ENCODE data around the gene MPPED2.

Gene MPPED2

GRCh38 chr11:30406978-30407762 lies 179.0 kb downstream of the MPPED2 start:
- no peak for DNase-seq

- no peak for DNase-seq
Measured at GRCh38 chr11:30405385-30405784, 180.8 kb downstream of the MPPED2 start.

- DNase-seq, result no peak
Measured at GRCh38 chr11:30404136-30404535, 182.0 kb downstream of the MPPED2 start.

- no peak for DNase-seq
Measured at GRCh38 chr11:30395751-30396150, 190.4 kb downstream of the MPPED2 start.

GRCh38 chr11:30393012-30393411 lies 193.1 kb downstream of the MPPED2 start:
- DNase-seq, result no peak

GRCh38 chr11:30392221-30392784 lies 193.8 kb downstream of the MPPED2 start:
- peak; percentile 38 for DNase-seq

- no peak for DNase-seq
Measured at GRCh38 chr11:30388957-30389356, 197.2 kb downstream of the MPPED2 start.

GRCh38 chr11:30387891-30388861 lies 198.0 kb downstream of the MPPED2 start:
- DNase-seq, result no peak

GRCh38 chr11:30381879-30382278 lies 204.3 kb downstream of the MPPED2 start:
- DNase-seq, result no peak

GRCh38 chr11:30380846-30381245 lies 205.3 kb downstream of the MPPED2 start:
- no peak for DNase-seq

- no peak for DNase-seq
Measured at GRCh38 chr11:30377347-30377746, 208.8 kb downstream of the MPPED2 start.

- DNase-seq, result no peak
Measured at GRCh38 chr11:30370164-30370563, 216.0 kb downstream of the MPPED2 start.

GRCh38 chr11:30368394-30368793 lies 217.8 kb downstream of the MPPED2 start:
- DNase-seq, result no peak

- DNase-seq, result no peak
Measured at GRCh38 chr11:30365793-30366517, 220.2 kb downstream of the MPPED2 start.

- no peak for DNase-seq
Measured at GRCh38 chr11:30364837-30365482, 221.2 kb downstream of the MPPED2 start.

- no peak for DNase-seq
Measured at GRCh38 chr11:30364139-30364836, 221.9 kb downstream of the MPPED2 start.

GRCh38 chr11:30360741-30361140 lies 225.4 kb downstream of the MPPED2 start:
- no peak for DNase-seq

Measured in midbrain (tissue), 1 donor.